Fibroblast of pulmonary artery (primary cell): ENCODE measurements around the gene KIRREL3.

Experiments
- DNase-seq: peaks from one replicate; pipeline ENCODE4 v3.0.0-alpha.2; 2010; ENCODE audit warnings: low read depth
- H3K4me3 ChIP-seq: replicated peaks from 2 replicates; pipeline ENCODE4 v1.5.1; 2011; ENCODE audit warnings: low read depth, mild to moderate bottlenecking, control low read depth, low read length, moderate library complexity
- CTCF ChIP-seq: IDR thresholded peaks from 2 replicates; pipeline ENCODE4 v1.5.1; 2011; ENCODE audit warnings: mild to moderate bottlenecking, control low read depth, low read length, inconsistent platforms; ENCODE audit errors: missing control alignments

KIRREL3 gene

GRCh38 chr11:127000291-127000968, at the start of gene KIRREL3:
TSS of gene KIRREL3 (minus strand) at chr11:127000770.
- H3K4me3 ChIP-seq = peak within 1 kb of the TSS; percentile 51
- no peak for DNase-seq
- TF ChIP-seq CTCF = no peak

GRCh38 chr11:127050186-127050585, 49.6 kb upstream of the KIRREL3 start:
- DNase-seq = no peak
- no peak for TF ChIP-seq CTCF
- no peak overlapping the region for H3K4me3 ChIP-seq

- H3K4me3 ChIP-seq = no peak overlapping the region
- DNase-seq = no peak
- TF ChIP-seq CTCF = no peak
Measured at GRCh38 chr11:127049486-127049885, 48.9 kb upstream of the KIRREL3 start.

GRCh38 chr11:127044535-127044934, 44.0 kb upstream of the KIRREL3 start:
- no peak for DNase-seq
- H3K4me3 ChIP-seq = no peak overlapping the region

GRCh38 chr11:127042445-127042844, 41.9 kb upstream of the KIRREL3 start:
- no peak for DNase-seq
- no peak overlapping the region for H3K4me3 ChIP-seq

More at GRCh38 chr11:127044535-127044934, 44.0 kb upstream of the KIRREL3 start:
- TF ChIP-seq CTCF = no peak

GRCh38 chr11:127039591-127039990, 39.0 kb upstream of the KIRREL3 start:
- H3K4me3 ChIP-seq = no peak overlapping the region
- TF ChIP-seq CTCF = no peak
- no peak for DNase-seq

More at GRCh38 chr11:127042445-127042844, 41.9 kb upstream of the KIRREL3 start:
- TF ChIP-seq CTCF = no peak

GRCh38 chr11:127037596-127037995, 37.0 kb upstream of the KIRREL3 start:
- no peak for DNase-seq
- no peak overlapping the region for H3K4me3 ChIP-seq
- no peak for TF ChIP-seq CTCF
